Uterus (tissue), 4 donors: Measurements from ENCODE around the gene ACSBG1. TPM values are rescaled to one million over a fixed set of nuclear protein-coding genes. Genes with fewer than 3 reads are reported as not detected.
"Not testable (repeated sequence)": the region's sequence is repeated elsewhere in the genome, so short reads cannot be mapped to it uniquely, and the experiment has no call there.

ENCODE experiments used
- DNase-seq, 2 donors: peaks; one replicate each; pipeline ENCODE4 v3.0.0-alpha.2; 2019 to 2020
- H3K27ac ChIP-seq, 2 donors: fragments of 200-600 bp; sonication (generic); 1 replicate in 1 of 2; 2 replicates in 1 of 2; pipeline ENCODE4 v1.5.1; 2016 to 2018
- H3K27me3 ChIP-seq, 2 donors: fragments of 200-600 bp; sonication (generic); one replicate each; pipeline ENCODE4 v1.5.1; 2018 to 2019; ENCODE audit warnings: control low read depth in 1 of 2
- H3K36me3 ChIP-seq, 2 donors: fragments of 200-600 bp; sonication (generic); one replicate each; pipeline ENCODE4 v1.5.1; 2019; ENCODE audit warnings: control low read depth in 1 of 2
- H3K4me1 ChIP-seq, 2 donors: fragments of 200-600 bp; sonication (generic); one replicate each; pipeline ENCODE4 v1.5.1; 2018 to 2019; ENCODE audit warnings: control low read depth in 1 of 2
- H3K4me3 ChIP-seq, 2 donors: fragments of 200-600 bp; sonication (generic); 1 replicate in 1 of 2; 2 replicates in 1 of 2; pipeline ENCODE4 v1.5.1; 2018 to 2019; ENCODE audit warnings: mild to moderate bottlenecking in 1 of 2
- H3K9me3 ChIP-seq, 2 donors: fragments of 200-600 bp; sonication (generic); one replicate each; pipeline ENCODE4 v1.5.1; 2019; ENCODE audit warnings: control low read depth in 1 of 2
- CTCF ChIP-seq, 4 experiments: fragments of 200-600 bp in 2 of 4; fragments of 450-650 bp in 2 of 4; sonication (generic) in 2 of 4; IDR thresholded peaks; one replicate each; pipeline ENCODE4 v1.5.1; 2016 to 2019; ENCODE audit warnings: antibody characterized with exemption in 4 of 4, mild to moderate bottlenecking in 2 of 4, moderate library complexity in 1 of 4
- POLR2A ChIP-seq, 2 donors: fragments of 450-650 bp; IDR thresholded peaks; one replicate each; pipeline ENCODE4 v1.6.1; 2016; ENCODE audit warnings: antibody characterized with exemption in 2 of 2, mild to moderate bottlenecking in 1 of 2, moderate library complexity in 1 of 2
- intact Hi-C: fragments of 100-400 bp; cut with DNase I; formaldehyde crosslinking; loops from one replicate; pipeline ENCODE4 v1.15.1; 2023; ENCODE audit warnings: low total_unique reads
- total RNA-seq, 4 donors: library from RNA; depleted of rRNA in 3 of 4; stranded (reverse); fragments of >200 nt in 3 of 4; gene quantifications; one replicate each; pipeline versions ENCODE4 v1.1.0 to v1.2.4, GENCODE V29; 2014 to 2023
- donor health status: DM: yes; HTN: yes; CAD: no.

ACSBG1 gene
- total RNA-seq, 4 donors from 2014 or later = 3.5 TPM; not detected in 3

DNA sequence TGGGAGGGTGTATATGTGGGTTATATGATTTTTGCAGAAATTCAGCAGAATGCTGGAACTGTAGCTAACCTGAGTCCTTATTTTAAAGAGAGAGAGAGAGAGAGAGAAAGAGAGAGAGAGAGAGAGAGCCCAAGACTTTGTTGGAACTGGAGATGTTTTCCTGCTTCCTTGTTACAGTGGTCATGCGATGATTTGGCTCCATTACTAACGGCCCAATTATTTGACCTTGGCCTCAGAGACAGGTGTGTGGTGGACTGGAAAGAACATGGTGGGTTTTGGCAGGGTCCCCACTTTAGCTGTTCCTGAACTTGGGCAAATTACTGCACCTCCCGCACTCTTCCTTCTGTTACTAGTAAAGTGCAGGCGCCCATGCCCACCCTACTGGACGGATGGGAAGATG is 14.8 kb upstream of the ACSBG1 start:
- TF ChIP-seq CTCF (IDR thresholded peaks at IDR 0.05) (no peak), POLR2A (IDR thresholded peaks at IDR 0.05) (no peak)
- no peak overlapping the region for H3K4me3 ChIP-seq
- H3K36me3 ChIP-seq = no peaks in the 10 kb centered on the region
- intact Hi-C loops = no loop called here
- no peaks in the 10 kb centered on the region for H3K9me3 ChIP-seq
- no peaks in the 10 kb centered on the region for H3K4me1 ChIP-seq
- no peak for DNase-seq
- H3K27me3 ChIP-seq = no peaks in the 10 kb centered on the region
- H3K27ac ChIP-seq = no peak overlapping the region

DNA sequence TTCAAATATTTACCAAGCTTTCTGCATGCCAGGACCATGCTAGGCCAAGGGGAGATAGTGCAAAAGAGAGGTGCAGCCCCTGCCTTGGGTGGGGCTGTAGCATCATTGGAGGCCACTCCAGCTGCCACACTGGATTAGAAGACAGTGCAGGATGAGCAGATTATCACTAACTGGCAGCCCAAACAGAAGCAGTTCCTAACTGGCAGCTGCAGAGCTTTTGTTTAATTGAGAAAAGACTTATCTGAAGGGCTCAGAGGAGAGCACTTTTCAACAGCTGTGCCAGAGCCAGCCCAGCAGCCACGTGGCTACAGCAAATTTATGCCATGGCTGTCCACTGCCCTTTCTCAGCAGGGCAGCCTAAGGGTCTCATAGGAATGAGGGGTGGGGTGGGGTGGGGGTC is 13.5 kb upstream of the ACSBG1 start:
- Histone ChIP-seq H3K4me1 (no peaks in the 10 kb centered on the region), H3K36me3 (no peaks in the 10 kb centered on the region), H3K27ac (no peak overlapping the region), H3K9me3 (no peaks in the 10 kb centered on the region), H3K27me3 (no peaks in the 10 kb centered on the region), H3K4me3 (no peak overlapping the region)
- no peak for DNase-seq
- TF ChIP-seq CTCF (IDR thresholded peaks at IDR 0.05) = no peak
- TF ChIP-seq POLR2A (IDR thresholded peaks at IDR 0.05) = no peak
- intact Hi-C loops = no loop called here

DNA sequence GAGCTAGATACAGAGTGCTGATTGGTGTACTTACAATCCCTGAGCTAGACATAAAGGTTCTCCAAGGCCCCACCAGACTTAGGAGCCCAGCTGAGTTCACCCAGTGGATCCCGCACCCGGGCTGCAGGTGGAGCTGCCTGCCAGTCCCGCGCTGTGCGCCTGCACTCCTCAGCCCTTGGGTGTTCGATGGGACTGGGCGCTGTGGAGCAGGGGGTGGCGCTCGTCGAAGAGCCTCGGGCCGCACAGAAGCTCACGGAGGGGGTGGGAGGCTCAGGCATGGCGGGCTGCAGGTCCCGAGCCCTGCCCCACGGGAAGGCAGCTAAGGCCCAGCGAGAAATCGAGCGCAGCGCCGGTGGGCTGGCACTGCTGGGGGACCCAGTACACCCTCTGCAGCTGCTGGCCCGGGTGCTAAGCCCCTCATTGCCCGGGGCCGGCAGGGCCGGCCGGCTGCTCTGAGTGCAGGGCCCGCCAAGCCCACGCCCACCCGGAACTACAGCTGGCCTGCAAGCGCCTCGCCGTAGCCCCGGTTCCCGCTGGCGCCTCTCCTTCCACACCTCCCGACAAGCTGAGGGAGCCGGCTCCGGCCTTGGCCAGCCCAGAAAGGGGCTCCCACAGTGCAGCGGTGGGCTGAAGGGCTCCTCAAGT is 11.7 kb upstream of the ACSBG1 start:
- H3K27ac ChIP-seq, H3K9me3 ChIP-seq, intact Hi-C loops, H3K4me3 ChIP-seq, DNase-seq, H3K4me1 ChIP-seq, H3K36me3 ChIP-seq, H3K27me3 ChIP-seq: not testable (repeated sequence)

- H3K27me3 ChIP-seq, H3K9me3 ChIP-seq, DNase-seq, H3K4me3 ChIP-seq, H3K4me1 ChIP-seq, intact Hi-C loops, H3K27ac ChIP-seq, H3K36me3 ChIP-seq: not testable (repeated sequence)
These were observed 11.0 kb upstream of the ACSBG1 start for GRCh38 chr15:78245392-78245791.

GRCh38 chr15:78244893-78245292 is 10.5 kb upstream of the ACSBG1 start:
- no peak for DNase-seq
- Histone ChIP-seq H3K27ac (no peak overlapping the region), H3K9me3 (no peaks in the 10 kb centered on the region), H3K36me3 (no peaks in the 10 kb centered on the region), H3K4me1 (no peaks in the 10 kb centered on the region), H3K4me3 (no peak overlapping the region), H3K27me3 (no peaks in the 10 kb centered on the region)
- TF ChIP-seq POLR2A (IDR thresholded peaks at IDR 0.05) (no peak), CTCF (IDR thresholded peaks at IDR 0.05) (no peak)
- intact Hi-C loops = loop anchor here (5.0 kb wide), 1 partner anchor 133 kb away; no protein-coding TSS in a partner anchor

GRCh38 chr15:78244101-78244500 is 9.7 kb upstream of the ACSBG1 start:
- TF ChIP-seq CTCF (IDR thresholded peaks at IDR 0.05) = no peak
- TF ChIP-seq POLR2A (IDR thresholded peaks at IDR 0.05) = no peak
- H3K27ac ChIP-seq = no peak overlapping the region
- intact Hi-C loops = loop anchor here (5.0 kb wide), 1 partner anchor 132 kb away; no protein-coding TSS in a partner anchor
- no peaks in the 10 kb centered on the region for H3K4me1 ChIP-seq
- H3K9me3 ChIP-seq = no peaks in the 10 kb centered on the region
- H3K4me3 ChIP-seq = no peak overlapping the region
- no peaks in the 10 kb centered on the region for H3K36me3 ChIP-seq
- no peaks in the 10 kb centered on the region for H3K27me3 ChIP-seq
- no peak for DNase-seq
